GM10266 (cell line): ENCODE results near the gene PTGER4.

Experiments
- DNase-seq: peaks from one replicate; pipeline ENCODE4 v3.0.0; 2012; ENCODE audit errors: extremely low spot score
- TF ChIP-seq, protein P1 (sequence below): IDR thresholded peaks from 2 replicates; pipeline ENCODE4 v1.5.1; 2012; ENCODE audit warnings: mild to moderate bottlenecking, low read depth; ENCODE audit not compliant: control insufficient read depth, insufficient read depth; ENCODE audit errors: missing control alignments

Gene PTGER4

GRCh38 chr5:40683305-40683704 is 3.6 kb downstream of the PTGER4 start:
- no peak for DNase-seq
- TF ChIP-seq, protein P1, sequence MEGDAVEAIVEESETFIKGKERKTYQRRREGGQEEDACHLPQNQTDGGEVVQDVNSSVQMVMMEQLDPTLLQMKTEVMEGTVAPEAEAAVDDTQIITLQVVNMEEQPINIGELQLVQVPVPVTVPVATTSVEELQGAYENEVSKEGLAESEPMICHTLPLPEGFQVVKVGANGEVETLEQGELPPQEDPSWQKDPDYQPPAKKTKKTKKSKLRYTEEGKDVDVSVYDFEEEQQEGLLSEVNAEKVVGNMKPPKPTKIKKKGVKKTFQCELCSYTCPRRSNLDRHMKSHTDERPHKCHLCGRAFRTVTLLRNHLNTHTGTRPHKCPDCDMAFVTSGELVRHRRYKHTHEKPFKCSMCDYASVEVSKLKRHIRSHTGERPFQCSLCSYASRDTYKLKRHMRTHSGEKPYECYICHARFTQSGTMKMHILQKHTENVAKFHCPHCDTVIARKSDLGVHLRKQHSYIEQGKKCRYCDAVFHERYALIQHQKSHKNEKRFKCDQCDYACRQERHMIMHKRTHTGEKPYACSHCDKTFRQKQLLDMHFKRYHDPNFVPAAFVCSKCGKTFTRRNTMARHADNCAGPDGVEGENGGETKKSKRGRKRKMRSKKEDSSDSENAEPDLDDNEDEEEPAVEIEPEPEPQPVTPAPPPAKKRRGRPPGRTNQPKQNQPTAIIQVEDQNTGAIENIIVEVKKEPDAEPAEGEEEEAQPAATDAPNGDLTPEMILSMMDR, result no peak

DNA sequence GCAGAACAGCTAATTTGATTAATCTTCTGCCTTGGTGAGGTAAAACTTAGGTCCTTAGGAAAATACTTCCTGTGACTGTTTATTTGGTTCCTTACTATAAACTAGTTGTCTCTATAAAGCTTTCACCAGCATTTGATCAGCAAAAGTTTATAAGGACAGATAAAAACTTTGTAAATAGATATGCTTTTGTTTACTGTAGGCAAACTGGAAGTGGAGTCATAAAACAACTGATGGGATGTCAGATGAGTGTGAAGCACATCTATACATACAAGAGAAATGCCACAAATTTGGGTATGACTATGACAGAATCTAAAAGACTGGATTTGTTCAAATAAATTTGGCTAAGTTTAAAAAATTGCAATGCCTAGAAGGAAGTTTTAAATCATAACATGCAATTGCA is 5.5 kb downstream of the PTGER4 start:
- TF ChIP-seq, protein P1, result no peak
- no peak for DNase-seq

DNA sequence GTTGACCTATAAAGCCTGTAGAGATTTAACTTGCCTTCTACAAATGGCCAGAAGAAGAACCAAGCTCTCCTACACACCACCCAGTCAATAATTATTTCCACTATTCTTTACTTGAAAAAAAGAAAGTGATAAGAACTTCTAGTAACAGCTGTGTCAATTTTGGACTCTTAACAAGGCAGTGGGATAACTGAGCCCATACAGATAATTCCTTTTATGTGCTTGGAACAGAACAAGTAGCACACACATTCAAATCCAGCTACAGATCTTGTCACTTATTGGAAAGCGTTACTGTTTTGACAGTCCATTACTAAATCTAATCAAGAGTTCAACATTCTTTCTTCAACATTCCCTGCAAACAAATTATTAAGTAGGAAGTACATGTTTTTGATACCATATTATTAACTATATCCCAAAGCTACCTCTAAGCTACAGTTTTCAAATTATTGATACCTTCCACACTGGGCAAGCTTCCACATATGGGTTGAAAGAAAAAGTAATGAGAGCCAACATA is 6.3 kb downstream of the PTGER4 start:
- TF ChIP-seq, protein P1, result no peak
- no peak for DNase-seq

GRCh38 chr5:40687321-40687720 is 7.6 kb downstream of the PTGER4 start:
- TF ChIP-seq, protein P1, result no peak
- DNase-seq, result no peak

- peak; percentile 62 for DNase-seq
- TF ChIP-seq, protein P1, result peak; percentile 83
Observed at GRCh38 chr5:40688127-40688761, 8.5 kb downstream of the PTGER4 start.

GRCh38 chr5:40688996-40689395 is 9.3 kb downstream of the PTGER4 start:
- TF ChIP-seq, protein P1, result no peak
- DNase-seq, result no peak

DNA sequence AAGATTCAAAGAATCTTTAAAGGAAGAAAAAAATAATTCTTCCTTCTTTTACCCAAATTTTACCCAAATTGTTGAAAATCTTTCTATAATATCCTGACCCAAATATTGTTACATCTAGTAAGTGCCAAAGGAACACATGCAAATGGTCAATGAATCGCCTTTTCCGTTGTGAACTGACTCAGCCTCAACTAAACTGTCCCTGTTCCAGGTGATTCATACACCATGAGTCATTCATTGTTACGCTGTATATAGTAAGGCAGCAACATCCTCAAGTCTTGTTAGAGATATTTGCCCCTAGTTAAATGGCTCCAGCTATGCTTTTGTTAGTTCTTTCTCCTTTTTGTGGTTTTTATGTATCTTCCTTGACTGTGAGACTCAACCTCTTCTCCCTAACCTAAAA is 9.7 kb downstream of the PTGER4 start:
- DNase-seq, result no peak
- TF ChIP-seq, protein P1, result no peak
